ENCODE data around the gene ILDR2. TPM values are rescaled to one million over a fixed set of nuclear protein-coding genes. Genes with fewer than 3 reads are reported as not detected.

The ILDR2 gene
- total RNA-seq, 3 donors from 2014 or later: 3.8 to 6.2 (median 4.8) TPM

DNA sequence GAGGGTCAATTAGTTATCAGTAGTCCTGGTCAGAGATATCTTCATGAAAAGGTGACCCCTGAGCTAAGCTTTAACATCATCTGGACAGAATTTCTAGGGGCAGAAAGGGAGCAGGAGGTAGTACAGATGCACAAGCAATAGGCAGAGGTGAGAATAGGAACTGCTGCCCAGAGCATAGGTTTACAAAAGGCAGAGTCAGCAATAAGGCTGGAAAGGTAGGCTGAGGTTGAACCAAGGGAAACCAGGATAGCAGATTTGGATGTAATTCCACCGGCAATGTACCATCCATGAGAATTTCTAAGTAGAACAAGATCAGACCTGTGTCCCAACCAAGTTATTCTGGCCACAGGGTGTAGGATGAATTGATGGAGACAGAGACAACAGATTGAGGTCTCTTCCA lies 6.2 kb upstream of the ILDR2 start:
- H3K9me3 Mint-ChIP-seq: no peaks in the 10 kb centered on the region
- peaks cover 2% of the 10 kb centered on the region for H3K4me1 Mint-ChIP-seq (ENCODE audit: low read depth)
- H3K27me3 Mint-ChIP-seq (ENCODE audit: low read depth): peaks cover 20% of the 10 kb centered on the region
- DNase-seq (no peak), ATAC-seq (no peak)
- no peaks in the 10 kb centered on the region for H3K36me3 Mint-ChIP-seq (ENCODE audit: insufficient read depth)
- H3K4me3 Mint-ChIP-seq: no peak overlapping the region

- peaks cover 16% of the 10 kb centered on the region for H3K27me3 Mint-ChIP-seq (ENCODE audit: low read depth)
- no peaks in the 10 kb centered on the region for H3K36me3 Mint-ChIP-seq (ENCODE audit: insufficient read depth)
- no peak for ATAC-seq
- no peak overlapping the region for H3K4me3 Mint-ChIP-seq
- no peaks in the 10 kb centered on the region for H3K9me3 Mint-ChIP-seq
- H3K4me1 Mint-ChIP-seq (ENCODE audit: low read depth): peaks cover 9% of the 10 kb centered on the region
- no peak for DNase-seq
These were observed 5.5 kb upstream of the ILDR2 start for GRCh38 chr1:166980818-166981217.

GRCh38 chr1:166980383-166980782 lies 5.0 kb upstream of the ILDR2 start:
- Mint-ChIP-seq H3K4me3 (no peak overlapping the region), H3K4me1 (ENCODE audit: low read depth) (peaks cover 10% of the 10 kb centered on the region), H3K36me3 (ENCODE audit: insufficient read depth) (no peaks in the 10 kb centered on the region), H3K9me3 (no peaks in the 10 kb centered on the region), H3K27me3 (ENCODE audit: low read depth) (peaks cover 11% of the 10 kb centered on the region)
- DNase-seq (no peak), ATAC-seq (no peak)

- no peak for ATAC-seq
- Mint-ChIP-seq H3K4me3 (no peak overlapping the region), H3K36me3 (ENCODE audit: insufficient read depth) (no peaks in the 10 kb centered on the region), H3K27me3 (ENCODE audit: low read depth) (peaks cover 18% of the 10 kb centered on the region), H3K4me1 (ENCODE audit: low read depth) (peaks cover 22% of the 10 kb centered on the region), H3K9me3 (no peaks in the 10 kb centered on the region)
- DNase-seq: no peak
These were observed 3.5 kb upstream of the ILDR2 start for GRCh38 chr1:166978821-166979220.

DNA sequence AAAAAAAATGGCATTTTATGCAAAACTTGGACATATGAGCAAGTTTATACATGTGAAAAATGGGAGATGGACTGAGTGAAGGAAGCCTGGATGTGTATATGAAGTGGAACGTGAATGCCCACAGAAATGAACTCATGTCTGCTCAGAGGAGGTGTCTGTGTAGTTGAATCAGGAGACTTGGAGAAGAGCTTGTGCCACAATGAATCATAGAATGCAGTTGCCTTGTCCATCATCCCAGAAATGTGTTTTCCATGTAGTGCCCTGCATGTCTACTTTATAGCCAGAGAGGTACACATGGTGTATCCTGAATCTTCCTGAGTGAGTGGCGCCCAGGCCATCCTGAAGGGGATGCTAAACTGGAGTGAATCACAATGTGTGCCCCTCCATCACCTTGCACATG lies 2.6 kb upstream of the ILDR2 start:
- Mint-ChIP-seq H3K9me3 (no peaks in the 10 kb centered on the region), H3K4me1 (ENCODE audit: low read depth) (peaks cover 25% of the 10 kb centered on the region), H3K27me3 (ENCODE audit: low read depth) (peaks cover 18% of the 10 kb centered on the region), H3K4me3 (no peak overlapping the region), H3K36me3 (ENCODE audit: insufficient read depth) (no peaks in the 10 kb centered on the region)
- DNase-seq (no peak), ATAC-seq (no peak)

GRCh38 chr1:166974647-166975345 lies 544 bp downstream of the ILDR2 start:
- peaks cover 33% of the 10 kb centered on the region for H3K4me1 Mint-ChIP-seq (ENCODE audit: low read depth)
- peak; percentile 42 to 50 for ATAC-seq
- DNase-seq: peak; percentile 52
- peak overlapping the region; percentile 95 for H3K4me3 Mint-ChIP-seq
- H3K36me3 Mint-ChIP-seq (ENCODE audit: insufficient read depth): no peaks in the 10 kb centered on the region
- H3K9me3 Mint-ChIP-seq: no peaks in the 10 kb centered on the region
- peaks cover 42% of the 10 kb centered on the region for H3K27me3 Mint-ChIP-seq (ENCODE audit: low read depth)

- no peaks in the 10 kb centered on the region for H3K36me3 Mint-ChIP-seq (ENCODE audit: insufficient read depth)
- peaks cover 39% of the 10 kb centered on the region for H3K4me1 Mint-ChIP-seq (ENCODE audit: low read depth)
- no peak overlapping the region for H3K4me3 Mint-ChIP-seq
These were observed 2.5 kb downstream of the ILDR2 start for GRCh38 chr1:166972826-166973225.

GRCh38 chr1:166972193-166972592 lies 3.1 kb downstream of the ILDR2 start:
- Mint-ChIP-seq H3K36me3 (ENCODE audit: insufficient read depth) (no peaks in the 10 kb centered on the region), H3K9me3 (no peaks in the 10 kb centered on the region), H3K27me3 (ENCODE audit: low read depth) (peaks cover 38% of the 10 kb centered on the region), H3K4me1 (ENCODE audit: low read depth) (peaks cover 39% of the 10 kb centered on the region), H3K4me3 (no peak overlapping the region)
- DNase-seq: no peak
- no peak for ATAC-seq

More at GRCh38 chr1:166972826-166973225, 2.5 kb downstream of the ILDR2 start:
- Mint-ChIP-seq H3K27me3 (ENCODE audit: low read depth) (peaks cover 40% of the 10 kb centered on the region), H3K9me3 (no peaks in the 10 kb centered on the region)
- DNase-seq (no peak), ATAC-seq (no peak)

DNA sequence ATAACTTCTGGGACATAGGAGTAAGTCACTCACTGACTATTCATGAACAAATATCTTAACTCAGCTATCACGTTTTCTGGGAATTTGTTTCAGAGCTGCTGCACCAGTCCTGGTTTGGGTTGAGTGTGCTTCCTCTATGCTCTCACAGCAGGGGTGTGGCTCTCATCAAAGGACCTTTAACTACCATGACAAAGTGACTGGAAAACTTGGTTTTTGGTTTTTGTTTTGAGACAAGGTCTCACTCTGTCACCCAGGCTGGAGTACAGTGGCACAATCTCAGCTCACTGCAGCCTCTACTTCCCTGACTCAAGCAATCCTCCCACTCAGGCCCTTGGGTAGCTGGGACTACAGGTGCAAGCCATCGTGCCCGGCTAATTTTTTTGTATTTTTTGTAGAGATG lies 4.1 kb downstream of the ILDR2 start:
- Mint-ChIP-seq H3K4me1 (ENCODE audit: low read depth) (peaks cover 34% of the 10 kb centered on the region), H3K36me3 (ENCODE audit: insufficient read depth) (no peaks in the 10 kb centered on the region), H3K4me3 (no peak overlapping the region), H3K27me3 (ENCODE audit: low read depth) (peaks cover 35% of the 10 kb centered on the region), H3K9me3 (no peaks in the 10 kb centered on the region)
- ATAC-seq: no peak
- DNase-seq: no peak

- ATAC-seq: peak; percentile 34 to 61
- peaks cover 28% of the 10 kb centered on the region for H3K27me3 Mint-ChIP-seq (ENCODE audit: low read depth)
- H3K36me3 Mint-ChIP-seq (ENCODE audit: insufficient read depth): no peaks in the 10 kb centered on the region
- peaks cover 21% of the 10 kb centered on the region for H3K4me1 Mint-ChIP-seq (ENCODE audit: low read depth)
- no peaks in the 10 kb centered on the region for H3K9me3 Mint-ChIP-seq
- no peak overlapping the region for H3K4me3 Mint-ChIP-seq
- DNase-seq: no peak
These were observed 6.2 kb downstream of the ILDR2 start for GRCh38 chr1:166969074-166969677.

DNA sequence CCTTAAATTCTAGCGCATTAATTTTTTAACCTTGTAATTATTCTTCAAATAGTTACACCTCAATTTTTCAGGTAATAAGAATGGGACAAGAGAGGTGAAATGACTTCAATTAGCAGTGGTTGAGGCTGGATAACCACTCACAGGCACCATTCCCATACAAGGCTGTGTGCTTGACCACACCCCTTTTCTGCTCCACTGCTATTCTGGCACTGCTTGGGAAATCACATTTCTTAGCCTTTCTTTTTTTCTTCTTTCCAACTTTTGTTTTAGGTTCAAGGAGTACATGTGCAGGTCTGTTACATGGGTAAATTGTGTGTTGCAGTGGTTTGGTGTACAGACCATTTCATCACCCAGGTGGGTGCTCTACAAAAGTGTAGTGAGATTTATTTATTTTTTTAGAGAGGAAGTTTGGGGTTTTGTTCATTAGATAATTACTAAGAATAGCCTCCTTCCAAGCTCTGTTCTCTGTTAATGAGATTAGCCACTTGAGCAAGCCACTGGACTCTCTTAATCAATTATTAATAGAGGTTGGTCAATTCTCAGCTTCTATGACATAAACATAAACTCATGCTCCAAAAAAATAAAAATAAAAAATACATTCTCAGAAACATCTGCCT lies 14.4 kb downstream of the ILDR2 start:
- H3K36me3 Mint-ChIP-seq (ENCODE audit: insufficient read depth): no peaks in the 10 kb centered on the region
- H3K4me1 Mint-ChIP-seq (ENCODE audit: low read depth): no peaks in the 10 kb centered on the region
- DNase-seq (no peak), ATAC-seq (no peak)
- no peak overlapping the region for H3K4me3 Mint-ChIP-seq
- no peaks in the 10 kb centered on the region for H3K9me3 Mint-ChIP-seq
- H3K27me3 Mint-ChIP-seq (ENCODE audit: low read depth): peaks cover 15% of the 10 kb centered on the region

GRCh38 chr1:166956872-166957271 lies 18.5 kb downstream of the ILDR2 start:
- H3K9me3 Mint-ChIP-seq: no peaks in the 10 kb centered on the region

GRCh38 chr1:166956057-166956850 lies 19.1 kb downstream of the ILDR2 start:
- DNase-seq (no peak), ATAC-seq (no peak)
- Mint-ChIP-seq H3K27me3 (ENCODE audit: low read depth) (peaks cover 13% of the 10 kb centered on the region), H3K36me3 (ENCODE audit: insufficient read depth) (no peaks in the 10 kb centered on the region), H3K9me3 (no peaks in the 10 kb centered on the region), H3K4me1 (ENCODE audit: low read depth) (no peaks in the 10 kb centered on the region), H3K4me3 (no peak overlapping the region)

More at GRCh38 chr1:166956872-166957271, 18.5 kb downstream of the ILDR2 start:
- Mint-ChIP-seq H3K4me3 (no peak overlapping the region), H3K27me3 (ENCODE audit: low read depth) (peaks cover 13% of the 10 kb centered on the region), H3K36me3 (ENCODE audit: insufficient read depth) (no peaks in the 10 kb centered on the region), H3K4me1 (ENCODE audit: low read depth) (no peaks in the 10 kb centered on the region)
- no peak for ATAC-seq
- DNase-seq: no peak

- ATAC-seq (no peak), DNase-seq (no peak)
- peaks cover 5% of the 10 kb centered on the region for H3K27me3 Mint-ChIP-seq (ENCODE audit: low read depth)
- H3K9me3 Mint-ChIP-seq: no peaks in the 10 kb centered on the region
- no peaks in the 10 kb centered on the region for H3K4me1 Mint-ChIP-seq (ENCODE audit: low read depth)
- no peaks in the 10 kb centered on the region for H3K36me3 Mint-ChIP-seq (ENCODE audit: insufficient read depth)
- no peak overlapping the region for H3K4me3 Mint-ChIP-seq
These were observed 21.8 kb downstream of the ILDR2 start for GRCh38 chr1:166953491-166953890.
